ENCODE data around the gene ATP2B3.

ATP2B3 gene

GRCh38 chrX:153576239-153576870, 58.9 kb downstream of the ATP2B3 start:
- DNase-seq: no peak

- no peak for DNase-seq
These were observed 59.5 kb downstream of the ATP2B3 start for GRCh38 chrX:153576961-153577360.

- DNase-seq: no peak
These were observed 60.9 kb downstream of the ATP2B3 start for GRCh38 chrX:153578200-153578835.

GRCh38 chrX:153578889-153579288, 61.4 kb downstream of the ATP2B3 start:
- DNase-seq: no peak

GRCh38 chrX:153580700-153581386, 63.4 kb downstream of the ATP2B3 start:
- no peak for DNase-seq

- DNase-seq: peak; percentile 52
These were observed 65.5 kb downstream of the ATP2B3 start for GRCh38 chrX:153582896-153583295.

GRCh38 chrX:153583433-153583832, 66.0 kb downstream of the ATP2B3 start:
- DNase-seq: no peak

GRCh38 chrX:153585827-153586226, 68.4 kb downstream of the ATP2B3 start:
- DNase-seq: no peak

GRCh38 chrX:153587342-153587741, 69.9 kb downstream of the ATP2B3 start:
- no peak for DNase-seq

GRCh38 chrX:153588021-153588781, 70.8 kb downstream of the ATP2B3 start:
- DNase-seq: no peak

GRCh38 chrX:153588782-153589446, 71.5 kb downstream of the ATP2B3 start:
- DNase-seq: no peak

GRCh38 chrX:153590961-153591956, 73.8 kb downstream of the ATP2B3 start:
- DNase-seq: no peak

- no peak for DNase-seq
These were observed 74.8 kb downstream of the ATP2B3 start for GRCh38 chrX:153592091-153592833.

- no peak for DNase-seq
These were observed 75.7 kb downstream of the ATP2B3 start for GRCh38 chrX:153592966-153593688.

- no peak for DNase-seq
These were observed 76.5 kb downstream of the ATP2B3 start for GRCh38 chrX:153593811-153594500.

GRCh38 chrX:153595387-153595786, 77.9 kb downstream of the ATP2B3 start:
- no peak for DNase-seq

GRCh38 chrX:153595859-153596857, 78.7 kb downstream of the ATP2B3 start:
- no peak for DNase-seq
